Measurements from ENCODE around the gene CC2D1B. TPM values are rescaled to one million over a fixed set of nuclear protein-coding genes. Genes with fewer than 3 reads are reported as not detected.

CC2D1B gene
- total RNA-seq, 1 donor = 41.6 TPM

GRCh38 chr1:52359676-52360594, 6.1 kb downstream of the CC2D1B start:
- TF ChIP-seq CTCF (IDR thresholded peaks at IDR 0.05; ENCODE audit: extremely low read depth, low read depth, low read length) = no peak
- Histone ChIP-seq H3K4me3 (ENCODE audit: insufficient read depth, low read length) (no peak overlapping the region), H3K36me3 (ENCODE audit: insufficient read depth, low read length) (peaks cover 78% of the 10 kb centered on the region), H3K4me2 (ENCODE audit: insufficient read depth, low read length) (no peak overlapping the region), H4K20me1 (ENCODE audit: insufficient read depth, low read length) (peaks cover 3% of the 10 kb centered on the region), H3K4me1 (ENCODE audit: insufficient read depth, low read length) (peaks cover 6% of the 10 kb centered on the region), H3K79me2 (ENCODE audit: insufficient read depth, low read length) (peaks cover 30% of the 10 kb centered on the region), H2AFZ (ENCODE audit: low read length) (no peak overlapping the region), H3K27me3 (ENCODE audit: insufficient read depth, low read length) (no peaks in the 10 kb centered on the region), H3K9me3 (ENCODE audit: low read depth, low read length) (no peaks in the 10 kb centered on the region), H3K27ac (ENCODE audit: low read depth, low read length) (no peak overlapping the region)
- DNase-seq (ENCODE audit: insufficient read length, low spot score, missing footprints) = peak; percentile 66

- no peak overlapping the region for H3K27ac ChIP-seq (ENCODE audit: low read depth, low read length)
- H3K79me2 ChIP-seq (ENCODE audit: insufficient read depth, low read length) = peaks cover 20% of the 10 kb centered on the region
- H3K9me3 ChIP-seq (ENCODE audit: low read depth, low read length) = no peaks in the 10 kb centered on the region
- peaks cover 84% of the 10 kb centered on the region for H3K36me3 ChIP-seq (ENCODE audit: insufficient read depth, low read length)
- no peaks in the 10 kb centered on the region for H4K20me1 ChIP-seq (ENCODE audit: insufficient read depth, low read length)
- no peaks in the 10 kb centered on the region for H3K4me1 ChIP-seq (ENCODE audit: insufficient read depth, low read length)
- no peak overlapping the region for H3K4me2 ChIP-seq (ENCODE audit: insufficient read depth, low read length)
- no peak overlapping the region for H2AFZ ChIP-seq (ENCODE audit: low read length)
- no peak for TF ChIP-seq CTCF (IDR thresholded peaks at IDR 0.05; ENCODE audit: extremely low read depth, low read depth, low read length)
- H3K27me3 ChIP-seq (ENCODE audit: insufficient read depth, low read length) = no peaks in the 10 kb centered on the region
- DNase-seq (ENCODE audit: insufficient read length, low spot score, missing footprints) = peak; percentile 69
- no peak overlapping the region for H3K4me3 ChIP-seq (ENCODE audit: insufficient read depth, low read length)
Observed at GRCh38 chr1:52358851-52359497, 7.0 kb downstream of the CC2D1B start.

- Histone ChIP-seq H3K79me2 (ENCODE audit: insufficient read depth, low read length) (peaks cover 8% of the 10 kb centered on the region), H3K27ac (ENCODE audit: low read depth, low read length) (no peak overlapping the region), H3K4me2 (ENCODE audit: insufficient read depth, low read length) (no peak overlapping the region), H3K4me1 (ENCODE audit: insufficient read depth, low read length) (no peaks in the 10 kb centered on the region), H3K36me3 (ENCODE audit: insufficient read depth, low read length) (peaks cover 91% of the 10 kb centered on the region), H2AFZ (ENCODE audit: low read length) (no peak overlapping the region), H4K20me1 (ENCODE audit: insufficient read depth, low read length) (no peaks in the 10 kb centered on the region), H3K9me3 (ENCODE audit: low read depth, low read length) (no peaks in the 10 kb centered on the region), H3K27me3 (ENCODE audit: insufficient read depth, low read length) (no peaks in the 10 kb centered on the region), H3K4me3 (ENCODE audit: insufficient read depth, low read length) (no peak overlapping the region)
- DNase-seq (ENCODE audit: insufficient read length, low spot score, missing footprints) = peak; percentile 45
- no peak for TF ChIP-seq CTCF (IDR thresholded peaks at IDR 0.05; ENCODE audit: extremely low read depth, low read depth, low read length)
Observed at GRCh38 chr1:52357397-52357796, 8.6 kb downstream of the CC2D1B start.

- no peak for TF ChIP-seq CTCF (IDR thresholded peaks at IDR 0.05; ENCODE audit: extremely low read depth, low read depth, low read length)
- Histone ChIP-seq H3K9me3 (ENCODE audit: low read depth, low read length) (no peaks in the 10 kb centered on the region), H3K4me3 (ENCODE audit: insufficient read depth, low read length) (no peak overlapping the region), H3K79me2 (ENCODE audit: insufficient read depth, low read length) (peaks cover 3% of the 10 kb centered on the region), H3K4me2 (ENCODE audit: insufficient read depth, low read length) (no peak overlapping the region), H3K27ac (ENCODE audit: low read depth, low read length) (no peak overlapping the region), H2AFZ (ENCODE audit: low read length) (no peak overlapping the region), H3K4me1 (ENCODE audit: insufficient read depth, low read length) (no peaks in the 10 kb centered on the region), H3K27me3 (ENCODE audit: insufficient read depth, low read length) (no peaks in the 10 kb centered on the region), H3K36me3 (ENCODE audit: insufficient read depth, low read length) (peaks cover 88% of the 10 kb centered on the region), H4K20me1 (ENCODE audit: insufficient read depth, low read length) (no peaks in the 10 kb centered on the region)
- peak; percentile 71 for DNase-seq (ENCODE audit: insufficient read length, low spot score, missing footprints)
Observed at GRCh38 chr1:52356818-52357355, 9.1 kb downstream of the CC2D1B start.
